ENCODE measurements around the gene PPP1R14D.

Gene PPP1R14D

GRCh38 chr15:40782609-40783227 lies 45.8 kb downstream of the PPP1R14D start:
- DNase-seq = no peak

DNA sequence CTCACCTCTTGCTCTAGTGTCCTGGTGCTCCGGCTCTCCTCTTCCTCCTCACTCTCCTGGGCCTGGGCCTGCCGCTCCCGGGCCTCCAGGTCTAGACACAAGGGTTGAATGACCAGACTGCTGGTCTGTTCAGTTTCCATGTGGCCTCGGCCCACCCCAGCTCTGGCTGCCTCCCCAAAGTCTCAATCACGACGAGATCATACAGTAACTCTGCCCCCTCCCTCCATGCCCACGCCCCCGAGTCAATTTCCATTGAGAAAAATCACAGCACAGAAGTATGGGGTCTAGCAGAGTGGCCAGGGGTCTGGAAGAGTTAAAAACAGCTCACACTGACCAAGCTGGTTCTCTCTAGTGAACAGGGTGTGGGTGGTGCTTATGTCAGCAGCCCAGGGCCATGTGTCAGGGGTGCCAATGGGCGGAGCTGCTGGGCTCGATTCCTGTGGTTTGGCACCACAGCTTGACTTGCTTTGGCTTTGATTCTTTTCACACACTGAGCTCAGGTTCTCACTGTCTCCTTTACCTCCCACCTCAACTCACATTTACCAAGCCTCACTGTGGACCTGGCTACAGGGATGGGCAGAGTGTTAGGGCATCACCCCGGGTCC lies 51.9 kb downstream of the PPP1R14D start:
- no peak for DNase-seq

- DNase-seq = no peak
These were observed 52.6 kb downstream of the PPP1R14D start for GRCh38 chr15:40775740-40776536.

GRCh38 chr15:40775007-40775406 lies 53.5 kb downstream of the PPP1R14D start:
- DNase-seq = no peak

- no peak for DNase-seq
These were observed 54.6 kb downstream of the PPP1R14D start for GRCh38 chr15:40773902-40774301.

DNA sequence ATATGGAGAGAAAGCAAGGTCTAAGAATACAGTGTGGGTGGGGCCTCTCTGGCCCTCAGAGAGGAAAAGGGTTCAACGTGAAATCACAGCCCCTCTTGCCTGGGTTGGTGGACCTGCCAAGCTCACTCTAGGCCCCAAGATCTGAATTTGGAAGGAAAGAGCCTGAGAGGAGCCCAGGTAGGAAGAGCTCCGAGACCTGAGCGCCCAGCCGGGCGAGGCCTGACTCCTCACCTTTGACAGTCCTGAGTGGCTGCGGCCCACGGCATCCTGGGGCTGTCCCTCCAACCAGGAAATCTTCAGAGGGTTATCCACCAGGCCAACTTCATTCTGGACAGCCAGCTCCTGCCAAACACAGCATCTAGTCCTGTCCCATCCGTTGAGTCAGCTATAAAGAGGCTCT lies 55.0 kb downstream of the PPP1R14D start:
- DNase-seq = no peak

GRCh38 chr15:40772014-40772413 lies 56.5 kb downstream of the PPP1R14D start:
- no peak for DNase-seq

GRCh38 chr15:40771242-40771641 lies 57.3 kb downstream of the PPP1R14D start:
- DNase-seq = no peak

DNA sequence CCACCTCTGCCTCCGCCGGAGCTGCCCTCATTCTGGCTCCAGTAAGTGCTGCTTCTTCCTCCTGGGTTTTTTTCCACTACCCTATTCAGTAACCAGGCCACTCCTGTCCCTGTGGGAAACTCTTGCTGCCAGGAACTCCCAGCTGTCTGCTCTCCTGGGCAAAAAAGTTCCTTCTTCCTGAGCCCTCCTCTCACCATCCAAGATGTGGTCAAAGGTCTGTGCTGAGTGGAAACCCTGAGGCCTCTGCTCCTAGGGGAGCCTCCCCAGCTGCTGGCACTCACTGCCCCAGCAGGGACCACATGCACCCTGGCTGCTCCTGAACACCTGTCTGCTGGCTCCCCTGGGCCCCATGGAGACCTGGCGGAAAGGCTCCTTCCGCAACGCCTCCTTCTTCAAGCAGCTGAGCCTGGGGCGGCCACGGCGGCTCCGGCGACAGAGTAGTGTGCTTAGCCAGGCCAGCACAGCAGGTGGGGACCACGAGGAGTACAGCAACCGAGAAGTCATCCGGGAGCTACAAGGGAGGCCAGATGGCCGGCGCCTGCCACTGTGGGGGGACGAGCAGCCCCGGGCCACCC lies 58.3 kb downstream of the PPP1R14D start:
- no peak for DNase-seq

GRCh38 chr15:40769274-40770146 lies 59.0 kb downstream of the PPP1R14D start, which contains the start of gene C15orf62:
Gene C15orf62, plus strand, starts transcription at chr15:40769980. Its CDS starts 516 bp downstream, at chr15:40770496.
- DNase-seq = no peak

DNA sequence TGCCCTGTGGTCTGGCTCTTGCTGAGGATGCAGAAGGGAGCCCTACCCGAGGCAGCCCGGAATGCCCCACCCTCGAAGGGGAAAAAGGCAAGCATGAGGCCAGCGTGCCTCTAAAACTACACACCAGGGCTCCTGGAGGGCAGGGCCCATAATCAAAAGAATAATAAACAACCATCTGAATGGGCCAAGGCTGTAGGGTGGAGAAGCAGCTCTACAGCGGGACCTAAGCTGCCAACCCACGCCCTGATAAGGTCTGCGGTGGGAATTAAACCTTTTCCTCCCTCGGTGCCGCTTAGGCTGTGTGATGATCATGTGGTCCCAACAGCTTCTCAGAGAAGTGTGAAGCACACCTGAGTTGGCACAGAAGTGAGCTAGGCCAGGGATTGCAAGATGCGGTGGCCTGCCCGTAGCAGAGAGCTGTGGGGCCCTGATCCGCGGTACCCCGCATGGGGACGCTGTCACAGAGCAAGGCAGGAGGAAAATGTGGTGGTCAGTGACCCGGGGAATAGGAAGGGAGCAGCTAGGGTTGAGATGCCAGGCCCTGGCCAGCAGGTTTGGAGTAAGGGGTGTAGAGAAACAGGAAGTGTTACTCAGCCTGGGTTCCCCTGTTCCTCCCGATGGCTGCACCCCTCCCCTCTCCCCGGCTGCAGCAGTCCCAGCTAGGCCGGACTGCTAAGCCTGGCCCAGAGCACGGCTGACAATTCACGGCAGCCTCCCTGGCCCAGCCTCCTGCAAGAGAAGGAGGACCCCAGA lies 59.8 kb downstream of the PPP1R14D start:
- no peak for DNase-seq

- no peak for DNase-seq
These were observed 60.5 kb downstream of the PPP1R14D start for GRCh38 chr15:40767838-40768500.

- no peak for DNase-seq
These were observed 61.3 kb downstream of the PPP1R14D start for GRCh38 chr15:40766906-40767837.

- DNase-seq = peak; percentile 21
These were observed 62.2 kb downstream of the PPP1R14D start for GRCh38 chr15:40766194-40766815.
